ENCODE measurements around the gene TRIM33.

- no peak for TF ChIP-seq CTCF (conservative IDR thresholded peaks at IDR 0.05; ENCODE audit: low read depth, low read length)
- no peak for TF ChIP-seq EZH2 (IDR thresholded peaks at IDR 0.05; ENCODE audit: borderline replicate concordance, low read depth, low read length, poor library complexity, severe bottlenecking)
These were observed 122.5 kb downstream of the TRIM33 start for GRCh38 chr1:114388432-114389003.
